CD4-positive, alpha-beta T cell treated with Interleukin-17A for 1 hour (primary cell): ENCODE results near the gene FBXW9.
"Not testable (repeated sequence)": the region's sequence is repeated elsewhere in the genome, so short reads cannot be mapped to it uniquely, and the experiment has no call there.

Experiments used
- DNase-seq: peaks from one replicate; pipeline ENCODE4 v3.0.0-alpha.2; 2020

Gene FBXW9

DNA sequence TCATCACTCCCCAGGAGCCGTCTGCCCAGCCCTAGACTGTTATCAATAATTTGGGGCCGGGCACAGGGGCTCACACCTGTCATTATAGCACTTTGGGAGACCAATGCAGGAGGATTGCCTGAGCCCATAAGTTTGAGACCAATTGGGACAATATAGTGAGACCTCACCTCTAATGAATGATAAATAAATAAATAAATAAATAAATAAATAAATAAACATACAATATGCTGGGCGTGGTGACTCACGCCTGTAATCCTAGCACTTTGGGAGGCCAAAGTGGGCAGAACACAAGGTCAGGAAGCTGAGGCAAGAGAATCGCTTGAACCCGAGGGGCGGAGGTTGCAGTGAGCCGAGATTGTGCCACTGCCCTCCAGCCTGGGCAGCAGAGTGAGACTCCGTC is 16.9 kb upstream of the FBXW9 start:
- not testable (repeated sequence) for DNase-seq

DNA sequence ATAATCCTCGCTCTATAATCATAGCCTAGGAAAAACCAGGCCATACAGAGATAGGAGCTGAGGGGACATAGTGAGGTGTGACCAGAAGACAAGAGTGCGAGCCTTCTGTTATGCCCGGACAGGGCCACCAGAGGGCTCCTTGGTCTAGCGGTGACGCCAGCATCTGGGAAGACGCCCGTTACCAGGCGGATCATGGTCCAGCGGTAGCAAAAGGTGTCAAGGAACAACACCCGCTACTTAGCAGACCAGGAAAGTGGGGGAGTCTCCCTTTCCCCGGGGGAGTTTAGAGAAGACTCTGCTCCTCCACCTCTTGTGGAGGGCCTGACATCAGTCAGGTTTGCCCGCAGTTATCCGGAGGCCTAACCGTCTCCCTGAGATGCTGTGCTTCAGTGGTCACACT is 15.6 kb upstream of the FBXW9 start:
- DNase-seq, result peak; percentile 22

DNA sequence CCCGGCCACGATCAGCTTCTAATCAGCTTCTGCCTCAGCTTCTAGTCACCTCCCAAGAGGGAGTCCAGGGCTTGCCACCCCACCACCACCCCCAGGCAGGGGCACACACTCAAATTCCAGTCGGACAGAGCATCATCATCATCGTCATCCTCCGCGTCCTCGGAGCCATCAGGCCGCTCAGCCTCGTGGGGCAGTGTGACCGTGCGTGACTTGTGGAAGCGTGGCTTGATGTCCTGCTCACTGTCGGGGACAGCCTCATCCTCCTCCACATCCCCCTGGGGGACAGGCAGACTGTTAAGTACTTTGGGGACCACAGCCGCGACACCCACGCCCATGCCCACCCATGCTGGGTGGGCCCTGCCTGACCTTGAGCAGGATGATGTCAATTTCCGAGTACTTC is 14.8 kb upstream of the FBXW9 start:
- DNase-seq, result no peak

DNA sequence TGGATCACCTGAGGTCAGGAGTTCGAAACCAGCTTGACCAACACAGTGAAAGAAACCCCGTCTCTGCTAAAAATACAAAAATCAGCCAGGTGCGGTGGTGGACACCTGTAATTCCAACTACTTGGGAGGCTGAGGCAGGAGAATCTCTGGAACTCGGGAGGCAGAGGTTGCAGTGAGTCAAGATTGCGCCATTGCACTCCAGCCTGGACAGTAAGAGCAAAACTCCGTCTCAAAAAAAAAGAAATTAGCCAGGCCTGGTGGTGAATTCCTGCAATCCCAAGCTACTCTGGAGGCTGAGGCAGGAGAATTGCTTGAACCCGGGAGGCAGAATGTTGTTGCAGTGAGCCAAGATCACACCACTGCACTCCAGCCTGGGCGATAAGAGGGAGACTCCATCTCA is 12.2 kb upstream of the FBXW9 start:
- no peak for DNase-seq

DNA sequence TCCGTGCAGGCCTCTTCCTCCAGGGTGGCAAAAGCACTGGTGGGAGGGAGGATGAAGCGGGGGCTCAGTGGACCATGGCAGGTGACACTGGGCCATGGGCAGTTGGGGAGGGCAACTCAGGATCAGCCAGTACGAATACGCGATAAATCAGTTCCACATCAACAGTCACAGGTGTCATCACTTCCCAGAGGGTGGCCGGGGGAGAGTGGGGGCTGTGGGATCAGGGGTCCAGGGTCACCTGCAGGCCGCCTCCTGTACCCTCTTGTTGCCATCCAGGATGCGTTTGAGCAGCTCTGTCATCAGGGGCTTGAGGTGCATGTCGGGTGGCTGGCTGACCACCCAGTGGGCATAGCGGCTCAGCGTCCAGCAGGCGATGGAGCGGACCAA is 9.9 kb upstream of the FBXW9 start:
- DNase-seq, result no peak

DNA sequence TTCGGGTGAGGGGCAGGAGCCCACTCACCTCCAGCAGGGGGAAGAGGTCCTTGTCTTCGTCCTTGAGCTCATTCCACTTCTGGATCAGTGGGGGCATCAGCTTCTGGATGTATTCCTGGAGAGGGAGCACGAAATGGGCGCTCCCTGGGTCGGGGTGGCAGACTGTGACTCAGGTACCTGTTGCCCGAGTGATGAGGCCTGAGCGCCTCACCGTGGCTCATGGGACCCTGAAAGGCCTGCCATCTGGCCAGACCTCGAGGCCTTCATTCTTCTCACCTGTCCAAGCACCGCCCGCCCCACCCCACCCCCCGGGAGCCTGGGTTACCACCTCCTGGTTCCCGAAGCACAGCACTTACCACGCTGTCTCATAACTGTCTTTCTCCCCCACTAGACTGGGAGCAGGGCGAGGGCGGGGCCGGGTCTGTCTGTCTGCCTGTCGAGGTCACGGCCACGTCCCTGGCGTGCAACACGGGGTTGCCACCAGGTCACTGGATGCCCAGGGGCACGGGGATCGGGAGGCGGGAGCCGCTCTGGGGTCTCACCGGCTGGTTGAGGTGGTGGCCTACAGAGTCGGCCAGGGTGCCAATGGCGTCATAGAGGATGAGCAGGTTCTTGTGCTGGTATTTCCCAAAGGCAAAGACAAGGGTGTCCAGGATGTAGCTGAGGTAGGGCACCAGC is 9.4 kb upstream of the FBXW9 start:
- DNase-seq, result no peak

DNA sequence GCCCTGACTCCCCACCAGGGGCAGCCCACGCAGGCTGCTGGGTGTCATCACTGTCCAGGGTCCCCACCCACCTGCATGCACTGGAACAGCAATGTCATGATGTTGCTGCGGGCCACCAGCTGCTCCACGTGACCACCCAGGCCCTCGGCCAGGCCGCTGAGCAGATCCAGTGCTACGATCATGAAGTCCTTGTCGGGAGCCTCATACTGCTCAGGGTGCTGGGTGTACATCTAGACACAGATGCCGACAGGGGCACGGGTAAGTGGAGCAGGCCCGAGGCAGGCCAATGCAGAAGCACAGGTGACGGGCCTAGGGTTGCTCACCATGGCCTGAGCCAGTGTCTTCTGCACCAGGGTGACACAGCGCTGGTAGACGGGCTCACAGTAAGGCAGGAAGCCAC is 8.7 kb upstream of the FBXW9 start:
- no peak for DNase-seq

DNA sequence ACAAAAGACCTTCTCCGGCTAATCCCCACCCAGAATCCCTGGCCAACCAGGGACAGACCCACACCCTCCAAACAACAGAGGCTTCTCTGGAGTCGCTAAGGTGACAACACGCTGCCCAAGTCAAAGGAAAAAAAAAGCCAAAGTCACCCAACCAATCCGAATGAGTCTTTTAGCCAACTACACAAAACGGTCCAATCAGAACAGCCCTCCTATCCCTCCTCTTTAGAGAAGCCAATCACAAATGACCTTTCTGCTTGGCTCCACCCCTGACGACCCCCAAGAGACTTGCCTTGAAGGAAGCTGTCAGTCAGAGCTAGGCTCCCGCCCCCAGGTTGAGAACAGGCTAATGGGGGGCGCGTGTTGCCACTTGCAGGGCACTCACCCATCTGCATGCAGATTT is 6.6 kb upstream of the FBXW9 start:
- peak; percentile 11 for DNase-seq

DNA sequence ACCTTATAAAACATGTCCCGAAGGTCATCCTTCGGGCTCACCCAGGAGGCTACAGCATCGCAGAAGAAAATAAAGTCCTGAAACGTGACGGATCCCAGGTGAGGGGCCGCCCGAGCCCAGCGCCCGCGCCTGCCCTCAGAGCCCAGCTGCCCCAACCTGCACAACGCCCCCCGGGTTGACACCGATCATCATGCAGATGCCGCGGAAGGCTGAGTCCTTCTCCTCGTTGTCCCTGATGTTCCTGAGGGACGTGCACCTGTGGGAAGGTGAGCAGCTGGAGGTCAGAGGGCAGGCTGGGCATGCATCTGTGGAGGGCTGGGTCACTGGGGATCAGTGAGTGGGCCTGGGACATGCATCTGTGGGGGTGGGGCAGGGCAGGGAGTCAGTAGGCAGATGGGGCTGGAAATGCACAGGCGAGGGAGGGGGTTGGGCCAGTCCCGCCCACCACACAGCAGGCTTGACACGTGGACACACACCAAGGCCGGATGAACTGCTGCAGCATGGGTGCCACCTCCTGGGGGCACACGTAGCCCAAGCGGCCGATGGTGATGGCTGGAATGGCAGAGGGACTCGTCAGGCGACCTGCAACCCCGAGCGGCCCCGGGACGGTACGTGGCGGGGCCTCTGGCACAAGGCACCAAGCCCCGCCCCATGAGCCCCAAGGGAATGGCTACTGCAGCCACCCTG is 5.3 kb upstream of the FBXW9 start:
- no peak for DNase-seq

DNA sequence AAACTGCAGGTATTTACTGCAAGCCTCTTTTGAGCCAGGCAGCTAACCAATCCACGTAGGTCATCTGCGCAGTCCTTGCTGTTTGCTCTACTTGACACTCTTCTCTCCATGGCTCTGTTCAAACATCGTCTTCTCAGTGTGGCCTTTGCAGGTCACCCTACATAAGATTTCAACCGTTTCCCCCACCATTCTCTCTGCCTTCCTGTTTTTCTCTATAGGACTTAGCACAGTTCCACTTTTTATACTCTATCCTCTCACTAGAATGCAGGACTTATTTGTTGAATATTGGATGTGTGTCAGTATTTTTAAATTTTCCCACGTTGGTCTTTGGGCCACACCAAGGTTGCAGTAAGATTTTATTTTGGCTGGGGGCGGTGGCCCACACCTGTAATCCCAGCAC is 1.7 kb upstream of the FBXW9 start:
- DNase-seq, result no peak

DNA sequence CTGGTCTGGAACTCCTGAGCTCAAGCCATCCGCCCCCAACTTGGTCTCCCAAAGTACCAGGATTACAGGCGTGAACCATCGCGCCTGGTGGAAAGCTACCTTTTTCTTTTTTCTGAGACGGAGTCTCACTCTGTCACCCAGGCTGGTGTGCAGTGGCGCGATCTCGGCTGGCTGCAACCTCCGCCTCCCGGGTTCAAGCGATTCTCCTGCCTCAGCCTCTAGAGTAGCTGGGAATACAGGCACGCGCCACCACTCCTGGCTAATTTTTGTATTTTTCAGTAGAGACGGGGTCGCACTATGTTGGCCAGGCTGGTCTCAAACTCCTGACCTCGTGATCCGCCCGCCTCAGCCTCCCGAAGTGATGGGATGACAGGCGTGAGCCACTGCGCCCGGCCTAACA is 994 bp upstream of the FBXW9 start:
- DNase-seq, result not testable (repeated sequence)

DNA sequence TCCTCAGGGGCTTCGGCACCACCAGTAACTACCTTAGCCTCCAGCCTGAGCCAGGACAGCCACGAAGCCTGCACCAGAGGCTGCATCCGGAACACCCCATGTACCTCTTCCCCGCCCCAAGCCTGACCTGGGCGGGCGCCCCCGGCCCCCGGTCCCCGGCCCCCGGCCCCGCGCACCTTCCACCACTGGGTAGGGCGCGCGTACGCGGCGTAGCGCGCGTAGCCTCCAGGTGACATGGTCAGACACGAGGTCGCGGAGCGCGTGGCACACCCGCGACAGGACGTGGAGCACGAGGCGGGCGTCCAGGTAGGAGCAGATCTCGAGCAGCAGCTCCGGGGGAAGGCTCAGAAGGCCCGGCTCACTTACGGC is 450 bp downstream of the FBXW9 start:
- no peak for DNase-seq

DNA sequence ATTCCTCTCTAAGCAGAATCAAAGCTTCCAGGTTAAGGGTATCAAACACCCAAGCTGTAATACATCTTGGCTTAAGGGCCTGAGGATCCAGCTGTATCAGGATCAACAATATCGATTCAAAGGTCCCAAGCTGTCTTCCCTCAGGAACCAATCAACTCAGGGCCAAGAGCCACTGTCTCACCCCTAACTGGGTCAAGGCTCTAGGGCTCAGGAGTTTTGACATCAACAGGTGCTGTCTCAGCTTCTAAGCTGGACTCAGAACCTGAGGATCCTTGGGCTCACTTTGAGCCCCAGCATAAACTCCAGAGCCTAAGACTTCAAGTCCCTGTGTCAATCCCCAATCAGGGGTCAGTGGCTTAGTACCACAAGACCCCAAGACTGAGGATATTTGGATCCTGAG is 917 bp downstream of the FBXW9 start:
- no peak for DNase-seq

DNA sequence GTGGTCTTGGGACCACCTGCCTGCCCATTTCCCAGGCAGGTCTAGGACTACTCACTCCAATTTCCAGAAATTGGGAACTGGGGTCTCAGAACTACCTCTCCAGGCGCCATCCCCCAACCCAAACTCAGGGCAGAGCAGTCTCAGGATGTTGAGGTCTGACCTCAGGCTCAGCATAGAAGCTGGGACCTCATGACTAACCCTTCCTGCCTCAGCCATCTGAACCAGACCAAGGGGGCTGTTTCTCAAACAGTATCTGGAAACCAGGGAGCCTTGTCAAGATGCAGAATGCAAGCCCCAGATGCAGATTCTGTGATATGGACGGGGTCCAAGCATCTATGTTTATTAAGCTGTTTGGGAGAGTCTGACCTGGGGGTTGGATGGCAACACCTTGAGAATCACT is 1.3 kb downstream of the FBXW9 start:
- no peak for DNase-seq

DNA sequence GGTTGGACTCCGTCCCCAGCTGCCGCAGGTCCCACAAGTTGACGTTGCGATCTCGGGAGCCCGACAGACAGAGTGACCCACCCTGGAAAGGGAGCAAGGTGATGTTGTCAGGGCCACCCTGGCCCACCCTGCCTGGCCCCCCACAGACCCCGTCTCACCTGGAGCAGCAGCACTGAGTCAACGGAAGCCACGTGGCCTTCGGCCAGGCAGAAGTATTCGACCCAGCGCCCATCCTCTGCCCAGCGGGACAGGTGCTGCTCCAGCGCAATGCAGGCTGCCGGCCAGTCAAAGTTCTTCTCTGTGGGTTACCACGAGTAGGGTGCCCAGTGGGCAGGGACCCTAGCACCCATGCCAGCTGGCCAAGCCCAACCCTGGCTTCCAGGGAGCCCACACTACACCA is 1.8 kb downstream of the FBXW9 start:
- no peak for DNase-seq

DNA sequence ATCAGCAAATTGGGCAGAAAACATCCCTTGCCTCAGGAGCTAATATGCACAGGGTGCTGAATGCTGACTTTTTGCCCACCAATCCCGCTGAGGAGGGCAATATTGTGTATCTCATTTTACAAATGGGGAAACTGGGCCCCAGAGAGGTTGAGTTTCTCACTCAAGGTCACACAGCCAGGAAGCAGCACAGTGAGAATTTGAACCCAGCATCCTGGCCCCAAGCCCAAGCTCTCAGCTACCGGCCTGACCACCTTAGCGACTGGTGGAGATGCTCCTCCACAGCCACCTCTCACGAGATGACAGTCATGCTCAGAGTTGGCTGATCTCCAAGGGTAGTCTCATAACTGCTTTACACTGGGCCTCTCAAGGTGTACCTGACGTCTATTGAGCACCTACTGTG is 3.5 kb downstream of the FBXW9 start:
- DNase-seq, result no peak

DNA sequence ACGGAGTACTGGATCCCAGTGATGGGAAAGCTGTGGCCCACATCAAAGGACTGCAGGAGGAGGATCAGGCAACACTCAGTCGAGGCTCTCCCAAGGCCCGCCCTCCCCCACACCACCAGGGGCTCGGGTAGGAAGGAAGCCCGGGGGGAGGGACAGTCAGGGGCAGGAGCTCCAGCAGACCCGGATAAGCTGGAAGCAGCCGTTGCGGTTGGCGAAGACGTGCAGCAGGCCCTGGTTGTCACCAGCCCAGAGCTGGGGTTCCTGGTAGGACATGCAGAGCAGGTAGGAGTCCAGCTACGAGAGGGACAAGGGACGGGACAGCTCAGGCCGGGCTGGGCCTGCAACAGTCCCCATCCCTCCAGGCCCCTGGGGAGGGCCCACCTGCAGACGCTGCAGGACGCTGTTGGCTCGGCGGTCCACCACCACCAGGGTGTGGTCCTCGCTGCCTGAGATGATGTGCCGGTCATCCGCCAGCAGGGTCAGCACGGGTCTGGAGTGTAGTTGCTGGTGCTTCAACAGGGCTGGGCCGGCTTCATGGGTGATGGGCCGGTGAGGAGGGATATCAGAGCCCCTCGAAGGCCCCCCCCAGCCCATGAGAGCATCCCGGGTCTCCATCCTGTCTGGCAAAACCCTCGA is 6.7 kb downstream of the FBXW9 start:
- no peak for DNase-seq

DNA sequence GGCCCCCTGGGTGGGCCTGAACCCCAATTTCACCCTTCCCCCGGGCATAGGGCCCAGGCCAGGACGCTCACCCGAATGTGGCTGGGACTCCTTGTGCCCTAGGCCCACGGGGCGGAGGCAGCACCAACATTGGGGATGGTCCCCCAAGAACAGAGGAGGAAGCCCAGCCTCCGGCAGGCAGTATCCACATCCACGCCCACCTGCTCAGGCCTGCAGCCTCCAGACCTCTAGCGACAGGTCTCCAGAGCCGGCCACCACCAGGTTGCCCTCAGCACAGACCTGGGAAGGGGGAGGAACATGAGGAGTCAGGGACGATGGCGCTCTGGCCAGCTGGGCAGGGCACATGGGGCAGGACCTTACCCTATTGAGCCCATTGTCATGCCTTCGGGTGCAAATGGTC is 7.4 kb downstream of the FBXW9 start:
- no peak for DNase-seq

DNA sequence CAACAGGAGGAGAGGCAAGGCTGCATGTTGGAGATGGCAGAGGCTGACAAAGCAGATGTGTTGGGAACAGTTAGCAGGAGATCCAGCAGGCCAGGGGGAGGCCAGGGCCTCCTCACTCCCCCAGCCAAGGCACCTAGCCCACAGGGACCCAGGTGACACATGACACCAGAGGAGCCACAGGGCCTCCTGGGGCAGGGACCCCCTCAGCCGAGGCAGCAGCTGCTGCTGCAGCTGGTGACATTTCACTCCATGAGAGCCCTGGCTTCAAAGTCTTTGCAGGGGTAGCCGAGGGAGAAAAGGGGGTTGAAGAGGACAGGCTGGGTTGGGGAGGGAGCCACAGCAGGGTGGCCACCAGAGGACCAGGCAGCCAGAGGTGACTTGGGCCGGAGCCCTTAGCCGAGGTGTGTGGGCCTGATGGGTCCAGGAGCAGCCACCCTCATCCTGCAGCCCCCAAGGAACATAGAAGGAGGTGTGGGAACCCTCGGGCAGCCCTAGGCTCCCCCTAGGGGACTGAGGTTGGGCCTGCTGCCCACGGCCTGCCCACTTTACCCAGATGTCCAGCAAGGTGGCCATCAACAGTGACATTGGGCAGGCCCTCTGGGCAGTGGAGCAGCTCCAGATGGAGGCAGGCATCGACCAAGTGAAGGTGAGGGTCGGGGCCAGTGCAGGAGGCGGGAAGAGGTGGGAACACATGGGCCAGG is 8.8 kb downstream of the FBXW9 start, which contains the start of gene GNG14:
TSS of gene GNG14 (plus strand) at position 503 of the 701 bp plus-strand sequence. CDS start at position 554, 51 bp downstream.
- DNase-seq, result no peak

DNA sequence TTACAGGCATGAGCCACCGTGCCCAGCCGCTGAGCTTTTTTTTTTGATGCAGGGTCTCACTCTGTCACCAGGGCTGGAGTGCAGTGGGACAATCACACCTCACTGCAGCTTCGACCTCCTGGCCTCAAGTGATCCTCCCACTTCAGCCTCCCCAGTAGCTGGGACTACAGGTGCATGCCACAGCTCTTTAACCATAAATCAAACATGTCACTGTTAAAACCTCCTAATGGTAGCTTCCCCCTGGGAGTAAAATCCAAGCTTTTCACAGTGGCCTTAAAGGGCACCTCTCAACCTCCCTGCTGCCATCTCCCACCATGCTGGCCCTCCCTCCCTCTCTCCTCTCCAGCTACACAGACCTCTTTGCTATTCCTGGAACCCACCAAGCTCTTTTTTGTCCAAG is 10.6 kb downstream of the FBXW9 start:
- DNase-seq, result no peak

DNA sequence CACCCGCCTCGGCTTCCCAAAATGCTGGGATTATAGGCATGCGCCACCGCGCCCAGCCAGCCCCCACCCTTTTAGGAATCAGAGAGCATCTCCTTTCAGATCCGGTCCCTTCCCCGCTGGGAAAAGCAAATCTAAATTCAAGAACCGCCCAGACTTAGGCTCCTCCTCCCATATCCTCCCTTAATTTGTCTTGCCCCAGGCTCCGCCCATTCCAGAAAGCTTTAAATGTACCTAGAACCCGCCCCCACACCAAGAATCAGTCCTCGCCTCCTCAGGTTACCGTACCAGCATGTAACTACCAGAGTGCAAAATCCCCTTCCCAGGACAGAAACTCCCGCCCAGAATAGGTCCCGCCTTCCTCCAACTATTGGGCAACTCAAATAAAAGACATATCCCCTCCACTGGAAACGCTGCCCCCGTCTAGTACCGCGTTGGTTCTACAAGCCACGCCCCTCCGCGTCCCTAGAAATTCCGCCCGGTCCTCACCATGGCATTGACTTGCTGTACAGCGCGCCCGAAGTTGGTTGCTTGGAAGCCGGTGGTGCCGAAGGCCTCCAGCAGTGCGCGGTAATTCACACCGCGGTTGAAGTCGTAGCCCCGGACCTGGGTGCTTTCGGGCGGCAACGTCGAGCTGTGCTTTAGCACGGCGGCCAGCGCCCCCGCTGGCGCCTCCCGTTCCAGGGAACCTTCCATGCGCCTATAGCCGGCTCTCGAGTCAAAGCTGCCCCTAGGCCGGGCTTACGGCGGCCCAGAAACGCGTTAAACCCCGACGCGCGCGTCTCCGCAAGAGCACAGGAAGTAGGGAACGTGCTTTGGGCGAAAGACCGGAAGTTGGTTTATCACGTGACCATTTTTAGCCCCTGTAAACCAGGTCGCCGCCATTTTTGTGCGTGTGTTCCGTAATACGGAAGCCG is 15.1 kb downstream of the FBXW9 start, which contains the start of gene DHPS:
TSS of gene DHPS (minus strand) at position 807 of the 914 bp plus-strand sequence. CDS start at position 693, 114 bp downstream.
- peak; percentile 96 for DNase-seq

DNA sequence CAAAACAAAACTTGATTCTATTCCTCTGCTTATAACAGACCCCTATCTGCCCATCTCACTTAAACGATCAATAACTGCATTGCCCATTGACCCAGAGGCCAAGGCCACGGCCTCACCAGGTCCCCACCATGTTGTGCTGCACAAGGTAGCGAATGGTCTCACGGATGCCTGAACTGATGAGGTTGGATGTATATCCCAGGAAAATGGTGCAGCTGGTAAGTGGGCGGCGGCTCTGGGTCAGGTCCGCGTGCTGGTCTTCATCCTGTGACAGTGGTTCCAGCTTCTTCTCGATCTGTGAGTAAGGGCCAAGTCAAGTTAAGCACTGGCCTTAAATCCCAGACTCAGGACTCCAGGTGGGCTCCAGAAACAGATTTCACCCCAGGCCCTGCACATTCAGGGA is 16.4 kb downstream of the FBXW9 start:
- DNase-seq, result no peak

DNA sequence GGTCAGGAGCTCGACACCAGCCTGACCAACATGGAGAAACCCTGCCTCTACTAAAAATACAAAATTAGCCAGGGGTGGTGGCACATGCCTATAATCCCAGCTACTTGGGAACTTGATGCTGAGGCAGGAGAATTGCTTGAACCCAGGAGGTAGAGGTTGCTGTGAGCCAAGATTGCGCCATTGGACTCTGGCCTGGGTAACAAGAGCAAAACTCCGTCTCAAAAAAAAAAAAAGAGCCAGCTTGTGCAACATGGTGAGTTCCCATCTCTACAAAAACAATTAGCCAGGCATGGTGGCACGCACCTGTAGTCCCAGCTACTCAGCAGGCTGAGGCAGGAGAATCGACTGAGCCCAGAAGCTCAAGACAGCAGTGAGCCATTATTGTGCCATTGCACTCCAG is 18.4 kb downstream of the FBXW9 start:
- DNase-seq, result not testable (repeated sequence)
